ENCODE results near the gene GCH1. TPM values are rescaled to one million over a fixed set of nuclear protein-coding genes. Genes with fewer than 3 reads are reported as not detected.
"Not testable (repeated sequence)": the region's sequence is repeated elsewhere in the genome, so short reads cannot be mapped to it uniquely, and the experiment has no call there.

Gene GCH1
- total RNA-seq, 4 donors from 2014 or later, result 24.3 to 43.4 (median 28.3) TPM

DNA sequence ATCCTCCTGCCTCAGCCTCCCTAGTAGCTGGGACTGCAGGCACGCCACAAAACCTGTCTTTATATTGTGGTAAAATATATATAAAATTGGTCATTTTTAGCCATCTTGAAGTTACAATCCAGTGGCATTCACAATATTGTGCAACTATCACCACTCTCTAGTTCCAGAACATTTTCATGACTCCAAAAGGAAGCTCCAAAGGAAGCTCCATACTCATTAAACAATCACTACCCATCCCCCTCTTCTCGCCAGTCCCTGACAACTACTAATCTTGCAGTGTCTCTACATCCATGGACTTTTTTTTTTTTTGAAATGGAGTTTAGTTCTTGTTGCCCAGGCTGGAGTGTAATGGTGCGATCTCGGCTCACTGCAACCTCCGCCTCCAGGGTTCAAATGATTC, 3.1 kb downstream of the GCH1 start:
- DNase-seq, result no peak
- intact Hi-C loops (cut with DNase I; ENCODE audit: low total_unique reads), result no loop called here
- H3K9me3 ChIP-seq, result no peaks in the 10 kb centered on the region
- TF ChIP-seq POLR2A (IDR thresholded peaks at IDR 0.05) (no peak), EP300 (IDR thresholded peaks at IDR 0.05; ENCODE audit: low read depth) (no peak), POLR2AphosphoS5 (IDR thresholded peaks at IDR 0.05) (no peak)
- TF ChIP-seq, protein P1, sequence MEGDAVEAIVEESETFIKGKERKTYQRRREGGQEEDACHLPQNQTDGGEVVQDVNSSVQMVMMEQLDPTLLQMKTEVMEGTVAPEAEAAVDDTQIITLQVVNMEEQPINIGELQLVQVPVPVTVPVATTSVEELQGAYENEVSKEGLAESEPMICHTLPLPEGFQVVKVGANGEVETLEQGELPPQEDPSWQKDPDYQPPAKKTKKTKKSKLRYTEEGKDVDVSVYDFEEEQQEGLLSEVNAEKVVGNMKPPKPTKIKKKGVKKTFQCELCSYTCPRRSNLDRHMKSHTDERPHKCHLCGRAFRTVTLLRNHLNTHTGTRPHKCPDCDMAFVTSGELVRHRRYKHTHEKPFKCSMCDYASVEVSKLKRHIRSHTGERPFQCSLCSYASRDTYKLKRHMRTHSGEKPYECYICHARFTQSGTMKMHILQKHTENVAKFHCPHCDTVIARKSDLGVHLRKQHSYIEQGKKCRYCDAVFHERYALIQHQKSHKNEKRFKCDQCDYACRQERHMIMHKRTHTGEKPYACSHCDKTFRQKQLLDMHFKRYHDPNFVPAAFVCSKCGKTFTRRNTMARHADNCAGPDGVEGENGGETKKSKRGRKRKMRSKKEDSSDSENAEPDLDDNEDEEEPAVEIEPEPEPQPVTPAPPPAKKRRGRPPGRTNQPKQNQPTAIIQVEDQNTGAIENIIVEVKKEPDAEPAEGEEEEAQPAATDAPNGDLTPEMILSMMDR (IDR thresholded peaks at IDR 0.05), result no peak
- H3K27me3 ChIP-seq, result no peaks in the 10 kb centered on the region
- H3K27ac ChIP-seq, result no peak overlapping the region
- 93 to 96% methylated on average over 5 of the region's 5 CpGs for WGBS, 2 donors (ENCODE audit: low coverage in 1 of 2)
- H3K4me1 ChIP-seq, result peaks cover 0 to 14% (median 11%) of the 10 kb centered on the region in 4 donors
- no peak overlapping the region for H3K4me3 ChIP-seq
- in situ Hi-C loops (cut with MboI; ENCODE audit: low pct_ligation_motif_present in 1 of 4, low pct_unique_long_range_greater_than_20kb in 1 of 4, low sequenced_read_pairs in 3 of 4), result no loop called here
- H3K36me3 ChIP-seq, result no peaks in the 10 kb centered on the region

DNA sequence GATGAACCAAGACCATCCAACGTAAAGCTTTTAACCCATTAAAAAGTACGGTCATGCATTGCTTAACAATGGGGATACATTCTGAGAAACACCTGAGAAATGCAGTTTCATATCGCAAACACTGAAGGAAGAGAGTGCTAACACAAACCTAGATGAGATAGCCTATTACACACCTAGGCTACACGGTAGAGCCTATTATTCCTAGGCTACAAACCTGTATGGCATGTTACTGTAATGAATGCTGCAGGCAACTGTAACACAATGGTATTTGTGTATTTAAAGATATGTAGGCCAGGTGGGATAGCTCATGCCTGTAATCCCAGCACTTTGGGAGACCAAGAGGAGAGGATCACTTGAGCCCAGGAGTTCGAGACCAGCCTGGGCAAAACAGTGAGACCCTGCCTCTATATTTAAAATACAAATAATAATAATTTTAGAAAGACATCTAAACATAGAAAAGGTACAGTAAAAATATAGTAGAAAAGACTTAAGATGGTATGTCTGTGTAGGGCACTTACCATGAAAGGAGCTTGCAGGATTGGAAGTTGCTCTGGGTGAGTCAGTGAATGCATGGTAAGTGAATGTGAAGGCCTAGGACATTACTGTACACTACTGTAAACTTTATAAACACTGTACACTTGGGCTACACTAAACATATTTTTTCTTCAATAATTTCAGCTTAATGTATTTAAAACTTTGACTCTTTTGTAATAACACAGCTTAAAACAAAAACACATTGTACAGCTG, 4.6 kb downstream of the GCH1 start:
- in situ Hi-C loops (cut with MboI; ENCODE audit: low pct_ligation_motif_present in 1 of 4, low pct_unique_long_range_greater_than_20kb in 1 of 4, low sequenced_read_pairs in 3 of 4); H3K36me3 ChIP-seq; DNase-seq; intact Hi-C loops (cut with DNase I; ENCODE audit: low total_unique reads); H3K27me3 ChIP-seq; H3K27ac ChIP-seq; H3K4me3 ChIP-seq; H3K9me3 ChIP-seq: not testable (repeated sequence)
- 82 to 92% methylated on average over 4 to 5 of the region's 5 CpGs for whole genome bisulfite sequencing, 2 donors (ENCODE audit: low coverage in 1 of 2)
- H3K4me1 ChIP-seq, result peaks cover 0 to 12% (median 9%) of the 10 kb centered on the region in 4 donors

DNA sequence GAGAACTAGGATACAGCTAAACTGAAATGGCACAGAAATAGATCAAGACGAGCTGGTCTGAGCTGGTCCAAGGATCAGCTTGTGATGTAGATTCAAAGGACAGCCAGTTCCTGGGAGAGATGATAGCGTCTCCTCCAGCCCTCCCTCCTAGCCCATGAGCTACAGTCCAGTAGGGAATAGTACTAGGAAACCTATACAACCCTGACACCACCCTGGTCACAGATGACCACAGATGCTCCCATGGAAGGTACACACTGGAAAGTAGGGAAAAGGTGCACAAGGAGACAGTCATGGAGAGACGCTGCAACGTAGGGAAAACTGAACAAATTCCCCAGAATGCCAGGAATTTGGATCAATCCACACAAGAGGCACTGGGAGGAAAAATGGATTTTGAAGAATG, 6.9 kb downstream of the GCH1 start:
- WGBS, 2 donors (ENCODE audit: low coverage in 1 of 2), result 82 to 91% methylated on average over 3 to 4 of the region's 4 CpGs
- DNase-seq, result no peak
- Histone ChIP-seq H3K36me3 (no peaks in the 10 kb centered on the region), H3K27ac (no peak overlapping the region), H3K9me3 (no peaks in the 10 kb centered on the region), H3K4me1 (peaks cover 0 to under 1% (median 0%) of the 10 kb centered on the region in 4 donors), H3K27me3 (no peaks in the 10 kb centered on the region), H3K4me3 (no peak overlapping the region)
- intact Hi-C loops (cut with DNase I; ENCODE audit: low total_unique reads), result no loop called here
- in situ Hi-C loops (cut with MboI; ENCODE audit: low pct_ligation_motif_present in 1 of 4, low pct_unique_long_range_greater_than_20kb in 1 of 4, low sequenced_read_pairs in 3 of 4), result no loop called here
- TF ChIP-seq POLR2A (IDR thresholded peaks at IDR 0.05) (no peak), EP300 (IDR thresholded peaks at IDR 0.05; ENCODE audit: low read depth) (no peak)
- TF ChIP-seq, protein P1 (IDR thresholded peaks at IDR 0.05), result no peak

DNA sequence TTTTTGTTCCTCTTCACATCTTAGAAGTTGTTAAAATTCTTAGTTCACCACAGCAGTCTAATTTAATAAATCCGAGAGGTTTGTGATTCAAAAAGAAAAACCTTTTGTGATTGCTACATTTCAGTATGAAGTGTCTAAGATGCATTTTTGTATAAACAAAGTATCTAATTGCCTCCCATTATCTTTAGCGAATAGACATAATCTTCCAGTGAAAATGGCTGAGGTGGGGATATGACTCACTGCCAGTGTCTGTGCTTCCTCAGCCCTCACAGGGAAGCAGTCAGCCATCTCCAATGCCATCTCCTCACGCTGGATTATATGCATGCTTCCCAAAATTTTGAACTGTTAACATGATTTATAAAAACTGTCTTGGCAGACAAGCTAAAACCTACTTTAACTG, 7.6 kb downstream of the GCH1 start:
- no peak for DNase-seq
- no peaks in the 10 kb centered on the region for H3K27me3 ChIP-seq
- H3K27ac ChIP-seq, result no peak overlapping the region
- H3K4me3 ChIP-seq, result no peak overlapping the region
- no peaks in the 10 kb centered on the region for H3K36me3 ChIP-seq
- no peaks in the 10 kb centered on the region for H3K4me1 ChIP-seq
- H3K9me3 ChIP-seq, result no peaks in the 10 kb centered on the region
- WGBS, 2 donors (ENCODE audit: low coverage in 1 of 2), result 60 to 91% methylated on average over 1 to 3 of the region's 3 CpGs
- TF ChIP-seq POLR2A (IDR thresholded peaks at IDR 0.05) (no peak), POLR2AphosphoS5 (IDR thresholded peaks at IDR 0.05) (no peak), EP300 (IDR thresholded peaks at IDR 0.05; ENCODE audit: low read depth) (no peak)
- TF ChIP-seq, protein P1 (IDR thresholded peaks at IDR 0.05), result no peak
- in situ Hi-C loops (cut with MboI; ENCODE audit: low pct_ligation_motif_present in 1 of 4, low pct_unique_long_range_greater_than_20kb in 1 of 4, low sequenced_read_pairs in 3 of 4), result no loop called here
- intact Hi-C loops (cut with DNase I; ENCODE audit: low total_unique reads), result no loop called here

Data from transverse colon (tissue), 4 donors.